RWPE1 (cell line): ENCODE measurements around the gene MAG.

Experiments used
- CTCF ChIA-PET: fragments of 350-600 bp; sonication (Branson Sonifier 250); formaldehyde crosslinking; extraction: SDS; loops from one replicate; lab custom pipeline; 2021; lab: Yijun Ruan, JAX
- POLR2A ChIA-PET: fragments of 400-600 bp; formaldehyde crosslinking; extraction: SDS; loops from one replicate; lab custom pipeline; 2020; ENCODE audit warnings: antibody characterized with exemption; ENCODE audit not compliant: low non-redundant PET; lab: Yijun Ruan, JAX
- DNase-seq: peaks from one replicate; pipeline ENCODE4 v3.0.0; 2012; ENCODE audit warnings: low spot score
- H3K27ac ChIP-seq: fragments of 450-650 bp; 2 replicates; pipeline ENCODE4 v1.5.1; 2017
- TF ChIP-seq, protein P1 (sequence below): fragments of 450-650 bp; conservative IDR thresholded peaks from 2 replicates; pipeline ENCODE4 v1.5.1; 2017; ENCODE audit warnings: low read depth, mild to moderate bottlenecking

MAG gene

DNA sequence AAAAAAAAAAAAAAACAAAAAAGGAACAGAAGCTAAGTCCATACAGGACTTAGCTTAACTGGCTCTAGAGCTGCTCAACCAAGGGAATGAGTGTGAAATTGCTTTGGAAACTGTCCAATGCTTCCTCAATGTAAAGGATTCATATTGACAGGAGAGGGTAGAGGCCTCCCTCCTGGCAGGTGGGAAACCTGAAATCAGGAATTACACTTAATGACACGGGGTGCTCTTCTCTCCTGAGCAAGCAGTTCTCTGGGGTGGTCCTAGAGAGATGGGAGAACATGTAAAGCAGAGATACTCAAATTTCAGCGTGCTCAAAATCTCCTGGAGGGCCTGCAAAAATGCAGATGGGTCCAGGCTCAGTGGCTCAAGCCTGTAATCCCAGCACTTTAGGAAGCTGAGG is 3.6 kb upstream of the MAG start:
- no peak for DNase-seq
- no peak overlapping the region for H3K27ac ChIP-seq
- TF ChIP-seq, protein P1, sequence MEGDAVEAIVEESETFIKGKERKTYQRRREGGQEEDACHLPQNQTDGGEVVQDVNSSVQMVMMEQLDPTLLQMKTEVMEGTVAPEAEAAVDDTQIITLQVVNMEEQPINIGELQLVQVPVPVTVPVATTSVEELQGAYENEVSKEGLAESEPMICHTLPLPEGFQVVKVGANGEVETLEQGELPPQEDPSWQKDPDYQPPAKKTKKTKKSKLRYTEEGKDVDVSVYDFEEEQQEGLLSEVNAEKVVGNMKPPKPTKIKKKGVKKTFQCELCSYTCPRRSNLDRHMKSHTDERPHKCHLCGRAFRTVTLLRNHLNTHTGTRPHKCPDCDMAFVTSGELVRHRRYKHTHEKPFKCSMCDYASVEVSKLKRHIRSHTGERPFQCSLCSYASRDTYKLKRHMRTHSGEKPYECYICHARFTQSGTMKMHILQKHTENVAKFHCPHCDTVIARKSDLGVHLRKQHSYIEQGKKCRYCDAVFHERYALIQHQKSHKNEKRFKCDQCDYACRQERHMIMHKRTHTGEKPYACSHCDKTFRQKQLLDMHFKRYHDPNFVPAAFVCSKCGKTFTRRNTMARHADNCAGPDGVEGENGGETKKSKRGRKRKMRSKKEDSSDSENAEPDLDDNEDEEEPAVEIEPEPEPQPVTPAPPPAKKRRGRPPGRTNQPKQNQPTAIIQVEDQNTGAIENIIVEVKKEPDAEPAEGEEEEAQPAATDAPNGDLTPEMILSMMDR, result no peak
- ChIA-PET POLR2A (no interaction called here), CTCF (interaction anchor here (0.7 kb wide), 1 partner anchor 179 kb away, joined by 3 read pairs; no protein-coding TSS in a partner anchor)

GRCh38 chr19:35288906-35289305 is 3.1 kb upstream of the MAG start:
- CTCF ChIA-PET, result interaction anchor here (0.7 kb wide), 1 partner anchor 179 kb away, joined by 3 read pairs; no protein-coding TSS in a partner anchor
- TF ChIP-seq, protein P1, result no peak
- H3K27ac ChIP-seq, result no peak overlapping the region
- DNase-seq, result no peak
- POLR2A ChIA-PET, result no interaction called here

GRCh38 chr19:35290381-35291127 is 1.4 kb upstream of the MAG start:
- DNase-seq, result no peak
- no peak overlapping the region for H3K27ac ChIP-seq
- POLR2A ChIA-PET, result no interaction called here
- CTCF ChIA-PET, result interaction anchor here (0.5 to 0.7 kb wide), 2 partner anchors 32 to 62 kb away, joined by 3 read pairs; no protein-coding TSS in a partner anchor
- TF ChIP-seq, protein P1, result no peak

DNA sequence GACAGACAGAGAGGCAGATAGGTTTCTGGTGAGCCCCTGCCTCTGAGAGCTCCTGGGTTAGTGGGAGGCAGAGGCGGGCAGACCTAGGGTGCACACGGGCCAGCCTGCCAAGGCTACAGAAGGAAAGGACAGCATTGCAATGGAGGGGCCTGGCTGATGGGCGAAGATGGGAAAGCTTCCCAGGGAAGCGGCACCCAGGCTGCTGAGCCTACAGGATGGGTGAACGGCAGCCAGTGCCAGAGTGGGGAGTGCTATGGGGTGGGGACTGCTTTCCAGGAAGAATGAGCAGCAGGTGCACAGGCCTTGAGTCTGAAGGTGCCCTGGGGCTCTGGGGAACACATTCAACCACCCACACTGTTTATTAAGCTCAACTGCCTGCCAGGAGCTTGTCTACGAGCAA is 702 bp upstream of the MAG start:
- no peak overlapping the region for H3K27ac ChIP-seq
- no peak for DNase-seq
- TF ChIP-seq, protein P1, result no peak
- ChIA-PET CTCF (interaction anchor here (0.5 kb wide), 1 partner anchor 33 kb away, joined by 3 read pairs; no protein-coding TSS in a partner anchor), POLR2A (no interaction called here)

DNA sequence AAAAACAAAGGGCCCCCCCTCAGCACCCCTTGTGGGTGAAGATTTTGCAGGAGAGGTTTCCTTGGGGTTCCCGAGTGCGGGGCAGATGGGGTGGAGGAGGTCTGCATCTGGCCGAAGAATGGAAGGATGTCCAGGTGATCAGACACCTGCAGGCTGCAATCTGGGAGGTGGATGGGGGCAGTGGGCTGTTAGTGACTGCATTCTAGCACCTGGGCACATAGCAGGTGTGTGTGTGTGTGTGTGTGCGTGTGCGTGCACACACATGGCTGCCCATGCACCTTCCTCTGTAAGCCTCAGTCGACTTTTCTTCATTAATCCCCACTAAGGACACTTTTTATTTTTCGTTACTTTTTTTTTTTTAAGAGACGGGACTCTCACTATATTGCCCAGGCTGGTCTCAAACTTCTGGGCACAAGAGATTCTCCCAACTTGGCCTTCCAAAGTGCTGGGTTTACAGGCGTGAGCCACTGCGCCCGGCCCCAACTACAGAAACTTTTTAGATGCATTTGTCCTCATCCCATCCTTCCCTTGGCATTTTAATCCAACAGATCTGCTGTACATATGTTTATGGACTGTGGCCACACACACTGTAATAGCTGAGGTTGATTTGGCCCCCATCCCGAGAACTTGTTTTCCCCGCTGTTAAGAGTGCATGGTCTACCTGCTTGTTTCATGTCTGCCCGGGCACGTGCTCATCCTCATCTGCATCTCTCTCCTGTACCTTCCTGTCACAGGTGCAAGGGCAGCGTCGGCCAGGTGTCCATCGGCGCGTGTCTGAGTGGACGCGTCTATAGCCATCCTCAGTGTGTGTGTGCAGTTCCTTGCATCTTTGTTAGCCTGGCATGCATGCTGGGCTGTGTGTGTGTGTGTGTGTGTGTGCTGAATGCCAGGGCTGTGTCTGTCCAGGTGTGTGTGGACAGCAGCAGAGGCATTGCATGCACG is 731 bp downstream of the MAG start:
- ChIA-PET POLR2A (no interaction called here), CTCF (no interaction called here)
- TF ChIP-seq, protein P1, result no peak
- H3K27ac ChIP-seq, result no peak overlapping the region
- DNase-seq, result no peak

- POLR2A ChIA-PET, result no interaction called here
- CTCF ChIA-PET, result interaction anchor here (0.7 to 0.9 kb wide), 2 partner anchors 23 to 25 kb away, joined by 3 to 5 read pairs; no protein-coding TSS in a partner anchor
- H3K27ac ChIP-seq, result no peak overlapping the region
- no peak for DNase-seq
- TF ChIP-seq, protein P1, result no peak
Measured at GRCh38 chr19:35293363-35293739, 1.4 kb downstream of the MAG start.
